ENCODE measurements around the gene HPDL.

DNA sequence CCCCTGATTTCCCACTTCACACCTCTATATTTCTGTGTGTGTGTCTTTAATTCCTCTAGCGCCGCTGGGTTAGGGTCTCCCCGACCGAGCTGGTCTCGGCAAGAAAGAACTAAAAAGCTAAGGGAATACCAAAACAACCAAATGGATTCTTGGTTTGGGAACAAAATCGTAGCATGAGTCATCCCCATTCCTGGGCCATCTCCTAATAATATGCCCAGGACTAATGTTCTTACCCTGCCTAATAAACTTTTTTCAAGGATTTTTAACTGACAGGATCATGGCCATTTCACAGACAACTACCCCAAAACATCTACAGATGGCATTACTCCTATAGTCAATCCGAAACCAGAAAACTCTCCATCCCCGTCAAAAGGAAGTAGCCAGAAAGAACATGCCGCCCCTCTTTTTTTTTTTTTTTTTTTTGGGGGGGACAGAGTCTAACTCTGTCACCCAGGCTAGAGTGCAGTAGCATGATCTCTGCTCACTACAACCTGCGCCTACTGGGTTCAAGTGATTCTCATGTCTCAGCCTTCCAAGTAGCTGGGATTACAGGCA is 4.1 kb upstream of the HPDL start:
- TF ChIP-seq, protein P1, sequence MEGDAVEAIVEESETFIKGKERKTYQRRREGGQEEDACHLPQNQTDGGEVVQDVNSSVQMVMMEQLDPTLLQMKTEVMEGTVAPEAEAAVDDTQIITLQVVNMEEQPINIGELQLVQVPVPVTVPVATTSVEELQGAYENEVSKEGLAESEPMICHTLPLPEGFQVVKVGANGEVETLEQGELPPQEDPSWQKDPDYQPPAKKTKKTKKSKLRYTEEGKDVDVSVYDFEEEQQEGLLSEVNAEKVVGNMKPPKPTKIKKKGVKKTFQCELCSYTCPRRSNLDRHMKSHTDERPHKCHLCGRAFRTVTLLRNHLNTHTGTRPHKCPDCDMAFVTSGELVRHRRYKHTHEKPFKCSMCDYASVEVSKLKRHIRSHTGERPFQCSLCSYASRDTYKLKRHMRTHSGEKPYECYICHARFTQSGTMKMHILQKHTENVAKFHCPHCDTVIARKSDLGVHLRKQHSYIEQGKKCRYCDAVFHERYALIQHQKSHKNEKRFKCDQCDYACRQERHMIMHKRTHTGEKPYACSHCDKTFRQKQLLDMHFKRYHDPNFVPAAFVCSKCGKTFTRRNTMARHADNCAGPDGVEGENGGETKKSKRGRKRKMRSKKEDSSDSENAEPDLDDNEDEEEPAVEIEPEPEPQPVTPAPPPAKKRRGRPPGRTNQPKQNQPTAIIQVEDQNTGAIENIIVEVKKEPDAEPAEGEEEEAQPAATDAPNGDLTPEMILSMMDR (IDR thresholded peaks at IDR 0.05), result no peak
- TF ChIP-seq EZH2 (IDR thresholded peaks at IDR 0.05), result no peak
- TF ChIP-seq EZH2phosphoT487 (IDR thresholded peaks at IDR 0.05), result no peak

Measured in neural progenitor cell (in vitro differentiated cells).